CD4-positive, alpha-beta T cell treated with Interleukin-4 for 1 hour (primary cell): ENCODE data around the gene KCNQ2.

Experiments
- DNase-seq, 2 donors: peaks; one replicate each; pipeline ENCODE4 v3.0.0-alpha.2; 2020 to 2022

KCNQ2 gene

DNA sequence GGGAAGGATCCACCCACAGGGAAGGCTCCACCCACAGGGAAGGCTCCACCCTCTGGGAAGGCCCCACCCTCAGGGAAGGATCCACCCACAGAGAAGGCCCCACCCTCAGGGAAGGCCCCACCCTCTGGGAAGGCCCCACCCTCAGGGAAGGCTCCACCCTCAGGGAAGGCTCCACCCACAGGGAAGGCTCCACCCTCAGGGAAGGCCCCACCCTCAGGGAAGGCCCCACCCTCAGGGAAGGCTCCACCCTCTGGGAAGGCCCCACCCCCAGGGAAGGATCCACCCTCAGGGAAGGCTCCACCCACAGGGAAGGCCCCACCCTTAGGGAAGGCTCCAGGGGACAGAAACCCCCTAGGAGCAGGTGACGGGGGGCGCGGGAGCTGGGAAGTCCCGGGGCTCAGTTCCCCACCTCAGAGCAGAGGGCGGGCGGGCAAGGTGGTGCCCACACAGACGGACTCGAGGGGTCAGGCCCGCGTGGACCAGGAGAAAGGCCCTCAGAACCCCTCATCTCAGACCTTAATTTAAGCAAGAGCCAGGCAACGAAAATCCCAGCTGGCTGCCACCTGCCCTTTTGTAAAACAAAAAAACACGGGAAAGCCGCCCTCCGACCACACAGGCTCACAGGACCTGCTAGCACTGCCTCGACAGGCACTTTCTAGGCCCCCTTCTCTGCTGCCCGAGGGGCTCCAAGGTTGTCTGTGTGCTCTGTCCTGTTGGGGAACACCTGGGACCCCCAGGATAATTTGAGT lies 39.7 kb downstream of the KCNQ2 start:
- DNase-seq: no peak

DNA sequence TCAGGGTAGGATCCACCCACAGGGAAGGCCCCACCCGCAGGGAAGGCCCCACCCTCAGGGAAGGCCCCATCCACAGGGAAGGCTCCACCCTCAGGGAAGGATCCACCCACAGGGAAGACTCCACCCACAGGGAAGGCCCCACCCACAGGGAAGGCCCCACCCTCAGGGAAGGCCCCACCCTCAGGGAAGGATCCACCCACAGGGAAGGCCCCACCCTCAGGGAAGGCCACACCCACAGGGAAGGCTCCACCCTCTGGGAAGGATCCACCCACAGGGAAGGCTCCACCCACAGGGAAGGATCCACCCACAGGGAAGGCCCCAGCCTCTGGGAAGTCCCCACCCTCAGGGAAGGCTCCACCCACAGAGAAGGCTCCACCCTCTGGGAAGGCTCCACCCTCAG lies 40.5 kb downstream of the KCNQ2 start:
- no peak for DNase-seq

DNA sequence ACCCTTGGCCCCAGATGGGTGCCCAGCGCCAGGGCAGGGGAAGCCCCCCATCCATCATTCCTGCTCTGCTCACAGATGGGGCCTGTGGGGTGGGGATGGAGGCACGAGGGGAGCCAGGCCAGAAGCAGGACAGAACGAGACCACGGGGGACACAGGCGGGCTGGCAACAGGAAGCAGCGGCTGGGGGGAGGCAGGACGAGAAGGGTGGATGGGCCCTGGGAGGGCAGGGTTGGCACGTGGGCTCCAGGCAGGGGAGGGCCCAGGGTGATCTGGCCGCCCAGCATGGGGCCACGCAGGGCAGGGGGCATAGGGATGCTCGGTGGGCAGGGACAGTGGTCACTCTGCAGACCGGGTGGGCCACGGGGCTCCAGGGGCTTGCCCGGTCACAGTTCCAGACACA lies 41.6 kb downstream of the KCNQ2 start:
- no peak for DNase-seq

DNA sequence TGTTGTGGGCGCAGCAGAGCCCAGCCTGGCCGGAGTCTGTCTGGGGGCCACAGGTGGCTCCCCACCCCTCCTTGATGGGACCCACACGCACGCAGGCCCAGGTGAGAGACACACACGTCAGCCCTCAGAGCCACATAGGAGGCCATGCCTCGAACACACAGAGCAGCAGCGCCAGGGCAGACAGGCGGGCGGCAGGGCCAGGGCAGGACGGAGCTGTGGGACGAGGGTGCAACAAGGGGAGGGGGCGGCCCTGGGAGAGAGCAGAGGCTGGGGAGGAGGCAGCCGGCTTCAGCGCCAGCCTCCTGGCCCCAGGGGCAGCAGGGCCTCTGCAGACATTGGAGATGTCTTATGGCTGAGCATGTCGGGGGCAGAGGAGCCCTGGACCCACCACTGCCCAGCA lies 42.5 kb downstream of the KCNQ2 start:
- no peak for DNase-seq

DNA sequence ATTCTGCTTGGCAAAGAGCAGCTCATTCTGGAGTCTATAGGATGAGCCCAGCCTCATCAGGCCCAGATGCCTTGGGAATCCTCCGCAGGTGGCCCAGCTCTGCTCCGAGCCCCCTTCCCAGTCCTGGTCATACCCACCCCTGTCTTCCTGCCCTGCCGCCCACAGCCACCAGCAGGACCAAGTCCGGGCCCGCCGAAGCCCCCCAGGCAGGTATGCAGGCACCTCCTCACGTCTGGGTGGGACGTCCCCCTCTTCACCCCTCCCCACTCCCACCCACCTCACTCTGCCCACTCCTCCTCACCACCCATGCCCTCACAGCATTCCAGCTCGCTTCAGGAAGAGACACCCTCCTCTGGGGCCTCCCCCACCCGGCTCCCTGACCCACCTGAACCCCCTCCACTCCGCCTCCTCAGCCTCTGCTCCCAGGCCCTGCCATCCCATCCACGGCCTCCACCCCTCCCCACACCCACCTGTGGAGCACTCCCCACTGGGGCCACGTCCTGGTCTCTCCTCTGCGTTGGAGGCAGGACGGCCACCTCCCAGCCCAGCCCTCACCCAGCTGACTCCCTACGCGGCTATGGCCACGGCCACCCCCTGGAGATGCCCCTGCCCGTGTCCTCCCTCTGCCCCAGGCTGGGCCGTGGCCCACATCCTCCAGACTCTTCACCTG lies 43.4 kb downstream of the KCNQ2 start:
- no peak for DNase-seq

DNA sequence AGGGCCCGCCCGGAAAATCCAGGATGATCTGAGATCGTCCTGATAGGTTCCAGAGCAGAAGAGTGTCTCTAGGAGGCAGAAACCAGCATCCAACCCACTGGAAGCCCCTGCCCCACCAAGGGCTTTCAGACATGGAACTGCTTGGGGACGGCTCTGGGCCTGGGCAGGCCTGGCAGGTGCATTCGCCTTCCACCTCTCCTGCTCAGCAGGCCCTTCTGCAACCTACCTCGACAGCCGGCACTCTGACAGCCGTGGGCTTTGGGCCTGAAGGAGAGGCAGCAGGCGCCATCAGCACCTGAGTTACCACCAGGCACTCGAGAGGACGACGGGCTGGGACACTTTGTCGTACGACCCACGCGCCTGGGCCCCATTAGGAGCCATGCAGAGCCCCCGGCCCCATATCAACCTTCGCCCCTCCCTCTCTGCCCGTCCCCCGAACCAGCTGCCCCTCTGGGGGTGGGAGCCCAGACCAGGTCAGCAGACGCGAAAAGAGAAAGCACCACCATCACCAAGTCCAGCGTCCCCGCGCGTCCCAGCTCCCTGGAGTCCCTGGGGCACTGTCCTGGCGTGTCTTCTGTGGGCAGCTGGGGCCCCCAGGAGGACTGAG lies 44.6 kb downstream of the KCNQ2 start:
- DNase-seq: no peak

DNA sequence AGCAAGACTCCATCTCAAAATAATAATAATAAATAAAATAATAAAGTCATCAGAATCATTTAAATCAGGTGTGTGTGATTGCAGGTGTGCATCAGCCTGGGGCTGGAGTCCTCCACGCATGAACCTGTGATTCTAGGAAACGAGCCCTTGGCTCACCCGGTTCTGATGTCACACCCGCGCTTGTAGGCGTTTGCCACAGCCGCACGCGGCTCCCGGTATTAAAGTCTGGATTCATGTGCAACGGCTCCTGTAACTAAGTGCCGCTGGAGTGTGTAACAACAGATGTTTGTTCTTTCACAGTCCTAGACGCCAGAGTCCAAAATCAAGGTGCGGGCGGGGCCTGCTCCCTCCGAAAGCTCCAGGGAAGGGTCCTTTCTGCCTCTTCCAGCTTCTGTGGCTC lies 45.2 kb downstream of the KCNQ2 start:
- DNase-seq: no peak

DNA sequence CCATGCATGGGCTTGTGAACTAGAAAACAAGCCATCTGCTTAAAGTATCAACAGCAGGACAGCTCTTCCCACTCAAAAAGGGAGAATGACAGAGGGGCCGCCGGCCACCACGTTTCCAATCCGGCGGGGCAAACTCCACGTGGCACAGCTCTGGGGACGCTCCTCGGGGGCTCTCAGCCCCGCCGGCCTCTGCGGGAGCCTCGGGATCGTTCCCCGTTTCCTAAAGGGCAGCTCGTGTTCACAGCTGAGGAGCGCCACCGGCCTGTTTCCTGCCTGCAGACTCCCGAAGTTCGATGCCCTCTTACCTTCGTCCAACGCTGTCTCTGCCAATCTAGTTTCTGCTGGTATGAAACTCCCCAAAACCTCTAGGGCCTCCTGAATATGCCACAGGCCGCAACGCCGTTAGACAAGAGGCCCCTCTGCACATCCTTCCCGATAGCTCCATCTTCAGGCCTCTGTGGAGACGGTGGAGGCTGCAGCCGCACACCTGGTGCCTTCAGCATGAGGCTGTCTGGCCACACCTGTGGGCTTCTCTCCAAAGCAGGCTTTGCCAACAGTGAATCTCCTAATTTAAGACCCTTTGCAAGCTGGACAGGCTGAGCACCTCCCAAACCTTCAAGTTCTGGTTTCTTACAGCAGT lies 46.5 kb downstream of the KCNQ2 start:
- no peak for DNase-seq

DNA sequence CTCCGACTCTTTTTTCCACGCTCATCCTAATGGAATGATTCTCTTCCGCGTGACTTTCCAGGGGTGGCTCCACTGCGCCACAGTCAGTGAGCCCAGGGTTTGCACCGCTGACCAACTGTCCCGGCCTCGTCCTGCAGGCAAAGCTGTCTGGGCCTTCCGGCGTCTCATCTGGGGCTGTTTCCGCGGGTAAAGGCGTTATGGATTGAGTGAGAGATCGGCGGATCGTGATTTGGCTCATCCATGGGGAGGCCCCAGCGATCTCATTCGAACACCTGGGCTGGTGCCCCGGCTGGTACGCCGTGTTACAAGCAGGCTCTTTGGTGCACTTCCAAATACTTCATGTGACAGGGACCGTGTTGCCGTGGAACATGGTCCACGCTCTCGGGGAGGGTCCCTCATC lies 47.8 kb downstream of the KCNQ2 start:
- DNase-seq: no peak

DNA sequence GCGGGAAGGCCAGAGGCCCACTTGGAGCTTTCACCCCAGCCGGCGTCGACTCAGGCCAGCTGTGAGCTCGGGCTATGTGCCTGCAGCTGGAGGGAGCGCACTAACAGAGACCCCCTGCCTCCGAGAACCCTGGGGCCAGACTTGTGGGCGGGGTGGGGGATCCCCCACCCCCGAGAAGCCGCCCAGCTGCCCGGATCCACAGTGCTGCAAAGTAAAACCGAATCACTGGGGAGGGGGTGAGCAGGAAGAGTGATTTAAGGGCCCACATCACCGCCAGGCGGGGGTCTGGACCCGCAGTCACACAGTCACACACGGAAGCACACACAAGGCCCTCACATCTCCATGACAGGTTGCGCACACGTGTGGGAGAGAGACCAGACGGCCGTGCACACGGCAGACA lies 48.7 kb downstream of the KCNQ2 start:
- no peak for DNase-seq

DNA sequence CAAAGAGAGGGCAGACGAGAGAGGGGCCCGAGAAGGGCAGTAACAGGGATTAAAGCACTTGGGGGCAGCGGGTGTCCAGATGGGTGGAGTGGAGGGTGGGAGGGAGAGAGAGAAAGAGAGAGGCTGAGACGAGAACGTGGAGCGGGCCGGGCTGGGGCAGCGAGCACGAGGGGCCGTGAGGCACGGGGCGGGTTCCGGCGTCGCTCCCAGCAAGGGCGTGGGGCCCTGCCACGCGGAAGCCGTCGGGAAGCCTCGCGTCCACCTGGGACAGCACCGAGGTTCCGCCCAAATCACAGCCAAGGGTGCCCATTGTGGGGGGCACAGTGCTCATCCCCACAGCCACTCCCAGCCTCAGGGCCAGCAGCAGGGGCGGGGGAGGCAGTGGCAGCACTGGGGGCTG lies 49.8 kb downstream of the KCNQ2 start:
- no peak for DNase-seq

DNA sequence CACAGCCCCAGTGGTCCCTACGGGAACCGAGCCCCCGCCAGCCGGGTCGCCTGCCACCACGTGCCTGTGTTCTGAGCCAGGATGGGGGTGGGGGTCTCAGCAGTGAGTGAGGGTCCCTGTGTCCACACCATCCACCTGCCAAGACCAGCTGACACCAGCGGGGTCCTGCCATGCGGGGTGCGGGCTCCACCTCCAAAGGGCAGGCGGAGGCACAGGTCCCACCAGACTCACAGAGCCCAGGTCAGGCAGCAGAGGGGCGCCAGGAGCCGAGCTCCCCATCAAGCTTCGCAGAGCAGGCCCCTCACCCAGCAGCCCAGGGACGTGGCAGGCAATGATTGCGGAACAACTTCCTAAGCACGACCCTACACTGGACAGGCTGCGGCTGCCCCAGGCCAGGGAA lies 50.5 kb downstream of the KCNQ2 start:
- DNase-seq: no peak

DNA sequence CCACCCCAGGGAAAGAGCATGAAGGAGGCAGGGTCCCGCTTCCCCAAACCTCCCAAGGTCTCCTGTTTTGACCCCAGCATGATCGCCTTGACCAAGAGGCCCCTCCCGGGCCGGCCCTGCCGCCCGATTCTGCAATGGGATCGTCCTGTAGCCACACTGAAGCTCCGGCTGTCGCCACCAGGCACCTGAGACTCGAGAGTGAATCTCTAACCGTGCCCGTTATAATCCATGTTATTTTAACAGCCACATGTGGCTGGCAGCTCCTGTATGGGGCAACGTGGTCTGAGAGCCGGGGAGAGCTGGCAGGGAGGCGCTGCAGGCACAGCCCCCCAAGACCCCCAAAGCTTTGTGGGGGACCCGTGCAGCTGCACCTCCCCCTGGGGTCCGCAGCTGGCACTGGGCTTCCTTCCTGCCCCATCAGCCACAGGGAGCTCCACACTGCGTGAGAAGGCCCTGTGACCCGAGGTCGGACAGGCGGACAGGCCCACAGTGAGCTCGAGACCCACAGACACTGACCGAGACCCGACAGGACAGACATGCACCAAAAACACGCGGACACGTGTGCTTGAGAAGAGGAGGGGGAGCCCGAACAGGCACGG lies 51.3 kb downstream of the KCNQ2 start:
- DNase-seq: no peak

DNA sequence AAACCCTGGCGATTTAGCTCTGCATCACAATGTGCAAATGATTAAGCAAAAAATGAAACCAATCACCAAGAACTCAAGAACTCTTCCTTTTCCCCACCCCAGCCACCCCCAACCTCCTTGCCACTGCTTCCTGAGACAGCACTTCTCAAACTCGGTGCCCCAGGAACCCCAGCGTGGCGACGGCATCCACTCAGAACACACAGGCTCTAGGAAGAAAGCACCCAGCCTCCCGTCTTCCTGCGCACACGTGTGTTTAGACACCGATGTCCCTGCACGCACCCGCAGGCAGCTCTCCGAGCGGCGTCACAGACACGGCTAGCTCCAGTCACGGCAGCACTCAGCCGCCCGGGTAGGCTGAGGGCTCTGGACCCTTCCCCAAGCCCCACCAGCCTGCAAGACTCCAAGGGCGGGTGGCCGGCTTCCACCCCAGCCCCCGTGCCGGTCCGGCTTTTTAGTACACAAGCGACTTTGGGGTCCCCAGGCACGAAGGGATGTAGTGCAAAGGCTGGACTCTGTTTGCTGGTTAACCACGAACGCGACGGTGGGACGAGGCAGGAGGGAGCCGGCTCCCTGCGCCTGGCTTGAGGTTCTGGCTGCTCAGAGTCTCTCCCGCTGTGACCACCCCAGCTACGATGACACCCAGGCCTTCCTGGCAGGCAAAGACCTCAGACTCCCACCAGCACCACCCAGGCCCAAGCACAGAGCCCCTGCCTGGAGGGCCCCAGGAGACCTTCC lies 51.9 kb downstream of the KCNQ2 start:
- no peak for DNase-seq

DNA sequence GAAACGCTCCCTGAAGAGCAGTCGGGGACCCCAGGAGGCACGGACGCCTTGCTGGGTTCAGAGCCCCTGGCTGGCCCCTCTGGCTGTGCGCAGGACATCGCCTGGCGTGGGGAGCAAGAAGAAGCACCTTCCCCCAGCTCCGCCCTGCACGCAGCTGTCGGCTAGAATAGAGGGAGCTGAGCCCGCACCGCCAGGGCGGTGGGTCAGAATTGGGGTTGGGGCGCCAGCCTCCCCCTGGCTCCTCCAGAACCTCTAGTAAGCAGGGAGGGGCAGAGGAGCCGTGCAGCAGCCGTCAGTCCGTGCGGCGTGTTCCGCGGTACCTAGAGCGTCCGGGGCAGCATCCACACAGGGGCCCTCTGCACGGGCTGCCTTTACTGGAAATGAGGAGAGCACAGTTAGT lies 53.2 kb downstream of the KCNQ2 start:
- no peak for DNase-seq

DNA sequence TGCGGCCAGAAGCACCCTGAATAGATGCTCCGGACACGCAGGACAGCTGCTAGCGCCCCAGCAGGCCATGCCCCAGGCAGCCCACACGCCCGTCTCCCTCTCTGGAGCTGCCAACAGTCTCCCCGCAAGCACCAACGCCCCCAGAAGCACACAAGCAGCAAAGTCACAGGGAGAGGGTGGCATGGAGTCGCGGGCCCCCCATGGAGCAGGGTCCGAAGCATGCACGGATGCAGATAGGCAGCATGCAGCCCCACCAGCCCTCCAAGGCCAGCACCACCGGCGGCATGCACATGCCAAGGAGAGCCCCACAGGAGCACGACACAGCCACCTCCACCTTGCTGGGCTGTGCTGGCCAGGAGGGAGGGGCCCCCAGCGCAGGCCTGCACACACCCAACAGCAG lies 53.8 kb downstream of the KCNQ2 start:
- no peak for DNase-seq

DNA sequence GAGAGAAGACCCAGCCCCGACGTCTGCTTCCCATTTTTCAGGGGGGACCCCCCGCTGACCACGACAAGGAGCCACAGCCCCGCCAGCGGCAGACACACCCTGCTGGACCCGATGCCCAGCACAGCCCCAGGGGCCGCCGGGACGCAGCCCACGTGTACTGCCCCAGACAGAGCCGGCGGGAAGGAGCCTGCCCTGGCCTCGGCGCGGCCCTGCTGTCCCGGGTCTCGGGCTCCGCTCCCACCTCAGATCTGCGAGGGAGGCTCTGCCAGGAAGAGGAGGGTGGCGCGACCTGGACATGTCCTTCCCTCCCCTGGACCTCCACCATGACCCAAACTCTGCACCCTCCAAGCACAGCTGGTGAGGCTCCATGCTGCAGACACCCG lies 54.7 kb downstream of the KCNQ2 start:
- no peak for DNase-seq

DNA sequence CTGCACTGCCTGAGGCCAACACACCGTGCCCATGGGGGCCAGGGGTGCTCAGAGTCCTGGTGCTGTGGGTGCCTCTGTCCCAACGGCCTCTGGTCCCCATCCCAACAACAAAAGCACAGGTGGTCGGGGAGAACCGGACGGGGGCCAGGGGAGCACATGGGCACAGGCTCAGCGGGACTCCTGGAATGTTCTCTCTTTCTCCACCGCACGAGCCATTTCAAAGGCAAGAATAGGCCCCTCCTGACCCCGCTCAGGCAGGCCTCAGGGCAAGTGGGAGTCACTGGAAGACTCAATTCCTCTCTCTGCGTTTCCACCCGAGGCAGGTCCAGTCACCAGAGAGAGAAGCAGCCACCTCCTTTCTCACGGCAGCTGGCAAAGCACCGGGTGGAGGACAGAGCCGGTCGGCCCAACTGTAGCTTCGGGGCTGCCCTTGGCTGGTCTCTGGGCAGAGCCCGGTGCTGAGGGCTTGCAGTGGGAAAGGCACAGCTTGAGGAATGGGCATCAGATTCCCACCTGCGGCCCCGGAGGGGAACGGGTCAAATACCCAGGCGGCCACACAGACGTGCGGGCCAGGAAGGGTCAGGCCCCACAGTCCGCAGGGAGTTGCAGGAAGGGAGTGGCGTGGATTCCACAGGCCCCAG lies 55.2 kb downstream of the KCNQ2 start:
- DNase-seq: no peak

DNA sequence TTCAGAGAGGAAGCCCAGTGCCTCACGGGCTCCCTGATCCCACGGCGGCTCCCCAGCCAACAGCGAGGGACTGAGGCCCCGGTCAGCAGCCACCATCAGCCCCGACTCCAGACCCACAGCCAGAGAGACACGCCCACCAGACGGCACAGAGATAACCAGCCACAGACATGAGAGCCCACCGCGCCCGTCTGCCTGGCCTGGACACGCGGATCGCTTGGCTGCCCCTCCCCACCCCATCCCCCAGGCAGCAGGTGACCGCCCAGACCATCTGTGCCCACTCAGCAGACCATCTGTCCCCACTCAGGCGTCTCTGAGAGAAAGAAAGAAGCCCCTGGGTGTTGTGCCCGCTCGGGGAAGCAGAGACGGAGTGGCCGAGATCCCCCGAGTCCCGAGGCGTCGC lies 55.8 kb downstream of the KCNQ2 start:
- no peak for DNase-seq

DNA sequence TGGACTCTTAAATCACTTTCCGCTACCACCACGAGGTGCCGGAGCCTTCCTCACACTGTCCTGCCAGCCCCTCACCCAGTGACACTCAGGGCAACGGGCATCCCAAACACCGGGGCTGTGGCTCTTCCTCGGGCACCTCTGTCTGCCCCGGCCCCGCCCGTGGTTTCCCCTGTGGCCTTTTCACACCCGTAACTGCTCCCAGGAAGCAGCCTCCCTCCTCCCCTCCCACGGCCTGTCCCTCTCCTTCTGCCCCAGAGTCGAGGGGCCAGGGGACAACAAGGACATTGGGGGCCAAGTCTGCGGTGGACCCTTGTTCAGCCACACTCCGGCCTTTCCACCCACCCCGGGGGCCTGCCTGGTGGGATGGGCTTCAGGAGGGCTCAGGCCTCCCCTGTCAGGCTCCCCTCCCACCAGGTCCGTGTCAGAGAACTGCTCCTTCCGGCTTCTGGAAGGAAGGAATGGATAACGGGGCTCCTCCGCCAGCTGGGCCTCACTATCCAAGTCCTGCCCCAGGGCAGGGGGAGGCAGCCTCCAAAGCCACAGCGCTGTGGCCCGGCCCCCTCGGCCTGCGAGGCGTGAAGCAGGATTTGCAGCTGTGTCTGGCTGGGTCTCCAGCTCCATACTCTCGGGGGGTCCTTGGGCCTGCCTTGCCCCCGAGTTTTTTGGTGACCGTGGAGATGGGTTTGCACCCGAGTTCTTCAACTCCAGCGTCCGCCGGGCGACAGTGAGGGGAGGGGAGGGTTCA lies 56.6 kb downstream of the KCNQ2 start:
- DNase-seq: no peak

DNA sequence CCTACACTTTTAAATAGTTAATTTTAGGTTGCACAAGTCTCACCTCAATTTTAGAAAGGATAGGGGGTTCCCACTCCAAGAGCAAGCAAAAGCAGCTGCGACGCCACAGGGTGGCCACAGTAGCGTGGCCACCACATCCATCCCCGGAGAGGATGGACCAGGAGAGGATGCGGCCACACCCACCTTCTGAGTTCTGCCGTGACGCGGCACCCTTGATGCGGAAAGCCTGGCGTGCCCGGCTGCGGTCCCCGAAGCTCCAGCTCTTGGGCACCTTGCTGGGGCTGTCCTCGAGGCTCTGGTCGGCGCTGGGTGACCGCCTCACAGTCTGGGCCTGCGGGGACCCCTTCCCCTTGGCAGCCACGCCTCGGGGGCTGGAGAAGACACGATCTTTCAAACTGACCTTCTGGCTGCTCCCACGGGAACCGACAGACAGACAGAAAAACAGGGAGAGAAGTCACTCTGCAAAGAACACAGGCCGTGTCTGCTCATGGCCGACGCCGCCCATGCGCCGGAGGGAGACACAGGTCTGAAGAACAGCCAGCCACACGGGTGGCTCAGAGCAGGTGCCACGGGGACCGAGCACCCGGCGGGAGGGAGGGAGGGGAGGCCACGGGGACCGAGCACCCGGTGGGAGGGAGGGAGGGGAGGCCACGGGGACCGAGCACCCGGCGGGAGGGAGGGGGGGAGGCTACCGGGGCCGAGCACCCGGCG lies 57.6 kb downstream of the KCNQ2 start:
- no peak for DNase-seq
